HepG2 (cell line): Measurements from ENCODE around the gene ZFP62. TPM values are rescaled to one million over a fixed set of nuclear protein-coding genes. Genes with fewer than 3 reads are reported as not detected.

ENCODE experiments used
- CCAR2 ChIP-seq: fragments of 200-400 bp; formaldehyde crosslinking; optimal IDR thresholded peaks from 2 replicates; pipeline ENCODE3; 2018; ENCODE audit warnings: low read depth, mild to moderate bottlenecking, low read length, moderate library complexity
- NR2F6 ChIP-seq, 2 experiments: IDR thresholded peaks; 2 replicates each; pipeline ENCODE4 v1.6.1; 2016; ENCODE audit warnings: antibody characterized with exemption in 1 of 2, mild to moderate bottlenecking in 1 of 2
- SOX6 ChIP-seq, 2 experiments: fragments of 450-650 bp in 1 of 2; sonication (generic) in 1 of 2; formaldehyde crosslinking in 1 of 2; IDR thresholded peaks; 2 replicates each; pipeline versions ENCODE4 v1.4.0 to v1.6.1; 2017 to 2020; ENCODE audit warnings: antibody characterized with exemption in 1 of 2, mild to moderate bottlenecking in 1 of 2, missing genetic modification reagents in 1 of 2
- TCF7 ChIP-seq: sonication (generic); IDR thresholded peaks from 2 replicates; pipeline ENCODE4 v1.6.1; 2016; ENCODE audit warnings: antibody characterized with exemption, low read depth
- ZNF441 ChIP-seq: sonication (generic); formaldehyde crosslinking; IDR thresholded peaks from 2 replicates; pipeline ENCODE4 v1.7.0; 2021; ENCODE audit warnings: missing genetic modification reagents, borderline replicate concordance
- ZNF678 ChIP-seq: sonication (generic); formaldehyde crosslinking; IDR thresholded peaks from 2 replicates; pipeline ENCODE4 v1.4.0; 2020; ENCODE audit warnings: mild to moderate bottlenecking, missing genetic modification reagents
- polyA plus RNA-seq, 8 experiments: library from polyadenylated mRNA; depleted of rRNA in 3 of 8; stranded (reverse) in 7 of 8; unstranded in 1 of 8; fragments of >200 nt; fragmentation: Illumina TruSeq in 4 of 8; extraction: Trizol in 4 of 8; gene quantifications; 2 replicates each; pipeline versions ENCODE4 v1.2.1 to v1.2.3, GENCODE V29; 2011 to 2016; ENCODE audit warnings: low read depth in 4 of 8, missing spikeins in 1 of 8, mixed read lengths in 1 of 8; ENCODE audit not compliant: insufficient read depth in 1 of 8
- total RNA-seq, 5 experiments: library from RNA; depleted of rRNA; stranded (reverse); fragments of >200 nt; fragmentation: Illumina TruSeq; extraction: Trizol; gene quantifications; 2 replicates each; pipeline ENCODE4 v1.2.3, GENCODE V29; 2016; ENCODE audit warnings: low read depth in 1 of 5
- TF ChIP-seq, protein P1 (sequence below): sonication (generic); formaldehyde crosslinking; IDR thresholded peaks from 2 replicates; pipeline ENCODE4 v1.4.0; 2020; ENCODE audit warnings: missing genetic modification reagents, mild to moderate bottlenecking, borderline replicate concordance
- TF ChIP-seq, protein P2 (sequence below), 2 experiments: fragments of 450-650 bp in 1 of 2; sonication (generic) in 1 of 2; formaldehyde crosslinking; IDR thresholded peaks; 2 replicates each; pipeline versions ENCODE4 v1.5.0 to v1.8.0; 2020 to 2022; ENCODE audit warnings: mild to moderate bottlenecking in 1 of 2, missing genetic modification reagents in 1 of 2
- TF ChIP-seq, protein P3 (sequence below): sonication (generic); formaldehyde crosslinking; IDR thresholded peaks from 2 replicates; pipeline ENCODE4 v1.4.0; 2020; ENCODE audit warnings: missing genetic modification reagents, borderline replicate concordance

ZFP62 gene
- total and polyA plus RNA-seq, 2 of the 13 experiments (the other 11 are each of a cell fraction or from before 2014, with no cell fraction given), result 8.2 to 19.4 TPM

DNA sequence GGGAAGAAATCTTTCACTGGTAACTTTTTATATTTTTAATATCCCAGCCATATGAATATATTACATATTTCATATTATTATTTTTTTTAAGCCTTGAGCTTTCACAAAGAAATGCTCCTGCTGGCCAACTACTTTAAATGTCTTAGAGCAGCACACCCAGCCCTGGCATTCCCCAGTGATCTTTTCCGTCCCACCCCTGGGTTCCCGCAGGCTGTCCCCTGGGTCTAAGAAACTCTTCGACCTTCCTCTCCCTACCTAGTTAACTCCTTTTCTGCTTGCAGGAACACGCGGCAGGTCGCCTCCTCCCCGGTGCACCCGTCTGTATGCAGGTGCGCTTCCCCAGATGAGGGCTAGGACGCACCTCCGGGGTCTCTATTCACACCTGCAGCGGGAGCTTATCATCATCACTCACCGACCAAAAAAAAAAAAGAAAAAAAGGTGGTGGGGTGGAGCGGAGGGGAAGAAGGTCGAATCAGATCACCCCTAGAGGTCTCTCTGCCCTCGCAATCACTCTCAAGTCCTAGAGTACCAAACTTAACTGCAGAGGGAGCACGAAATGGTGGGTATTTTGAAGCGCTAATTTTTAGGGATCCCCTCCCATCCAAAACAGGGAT lies 696 bp downstream of the ZFP62 start (continued):
- TF ChIP-seq, protein P1, sequence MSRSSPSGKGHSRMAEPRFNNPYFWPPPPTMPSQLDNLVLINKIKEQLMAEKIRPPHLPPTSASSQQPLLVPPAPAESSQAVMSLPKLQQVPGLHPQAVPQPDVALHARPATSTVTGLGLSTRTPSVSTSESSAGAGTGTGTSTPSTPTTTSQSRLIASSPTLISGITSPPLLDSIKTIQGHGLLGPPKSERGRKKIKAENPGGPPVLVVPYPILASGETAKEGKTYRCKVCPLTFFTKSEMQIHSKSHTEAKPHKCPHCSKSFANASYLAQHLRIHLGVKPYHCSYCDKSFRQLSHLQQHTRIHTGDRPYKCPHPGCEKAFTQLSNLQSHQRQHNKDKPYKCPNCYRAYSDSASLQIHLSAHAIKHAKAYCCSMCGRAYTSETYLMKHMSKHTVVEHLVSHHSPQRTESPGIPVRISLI (CRISPR knock-in tag), result peak; percentile 84; the same call in 1 of the 2 replicates
- TF ChIP-seq, protein P2, sequence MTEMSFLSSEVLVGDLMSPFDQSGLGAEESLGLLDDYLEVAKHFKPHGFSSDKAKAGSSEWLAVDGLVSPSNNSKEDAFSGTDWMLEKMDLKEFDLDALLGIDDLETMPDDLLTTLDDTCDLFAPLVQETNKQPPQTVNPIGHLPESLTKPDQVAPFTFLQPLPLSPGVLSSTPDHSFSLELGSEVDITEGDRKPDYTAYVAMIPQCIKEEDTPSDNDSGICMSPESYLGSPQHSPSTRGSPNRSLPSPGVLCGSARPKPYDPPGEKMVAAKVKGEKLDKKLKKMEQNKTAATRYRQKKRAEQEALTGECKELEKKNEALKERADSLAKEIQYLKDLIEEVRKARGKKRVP (CRISPR knock-in tag; IDR thresholded peaks at IDR 0.05), result peak in 1 of 2 experiments; percentile 2; a peak in 1 of 4 replicates
- TF ChIP-seq CCAR2, result peak; percentile 34
- TF ChIP-seq ZNF678, result no peak
- no peak for TF ChIP-seq TCF7
- no peak for TF ChIP-seq SOX6 (IDR thresholded peaks at IDR 0.05)
- 0 out of 2 replicates have a peak, but pooled peaks have one; percentile 2 for TF ChIP-seq SOX6 (CRISPR knock-in tag; IDR thresholded peaks at IDR 0.05)
- TF ChIP-seq NR2F6 (IDR thresholded peaks at IDR 0.05), result 0 out of 2 replicates have a peak, but pooled peaks have one; percentile 18
- TF ChIP-seq NR2F6 (CRISPR knock-in tag; IDR thresholded peaks at IDR 0.05), result no peak
- 0 out of 2 replicates have a peak, but pooled peaks have one; percentile 6 for TF ChIP-seq ZNF441 (CRISPR knock-in tag)
- TF ChIP-seq, protein P3, sequence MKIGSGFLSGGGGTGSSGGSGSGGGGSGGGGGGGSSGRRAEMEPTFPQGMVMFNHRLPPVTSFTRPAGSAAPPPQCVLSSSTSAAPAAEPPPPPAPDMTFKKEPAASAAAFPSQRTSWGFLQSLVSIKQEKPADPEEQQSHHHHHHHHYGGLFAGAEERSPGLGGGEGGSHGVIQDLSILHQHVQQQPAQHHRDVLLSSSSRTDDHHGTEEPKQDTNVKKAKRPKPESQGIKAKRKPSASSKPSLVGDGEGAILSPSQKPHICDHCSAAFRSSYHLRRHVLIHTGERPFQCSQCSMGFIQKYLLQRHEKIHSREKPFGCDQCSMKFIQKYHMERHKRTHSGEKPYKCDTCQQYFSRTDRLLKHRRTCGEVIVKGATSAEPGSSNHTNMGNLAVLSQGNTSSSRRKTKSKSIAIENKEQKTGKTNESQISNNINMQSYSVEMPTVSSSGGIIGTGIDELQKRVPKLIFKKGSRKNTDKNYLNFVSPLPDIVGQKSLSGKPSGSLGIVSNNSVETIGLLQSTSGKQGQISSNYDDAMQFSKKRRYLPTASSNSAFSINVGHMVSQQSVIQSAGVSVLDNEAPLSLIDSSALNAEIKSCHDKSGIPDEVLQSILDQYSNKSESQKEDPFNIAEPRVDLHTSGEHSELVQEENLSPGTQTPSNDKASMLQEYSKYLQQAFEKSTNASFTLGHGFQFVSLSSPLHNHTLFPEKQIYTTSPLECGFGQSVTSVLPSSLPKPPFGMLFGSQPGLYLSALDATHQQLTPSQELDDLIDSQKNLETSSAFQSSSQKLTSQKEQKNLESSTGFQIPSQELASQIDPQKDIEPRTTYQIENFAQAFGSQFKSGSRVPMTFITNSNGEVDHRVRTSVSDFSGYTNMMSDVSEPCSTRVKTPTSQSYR, result 0 out of 2 replicates have a peak, but pooled peaks have one; percentile 15
